Measurements from ENCODE around the gene TCP11.

TCP11 gene

DNA sequence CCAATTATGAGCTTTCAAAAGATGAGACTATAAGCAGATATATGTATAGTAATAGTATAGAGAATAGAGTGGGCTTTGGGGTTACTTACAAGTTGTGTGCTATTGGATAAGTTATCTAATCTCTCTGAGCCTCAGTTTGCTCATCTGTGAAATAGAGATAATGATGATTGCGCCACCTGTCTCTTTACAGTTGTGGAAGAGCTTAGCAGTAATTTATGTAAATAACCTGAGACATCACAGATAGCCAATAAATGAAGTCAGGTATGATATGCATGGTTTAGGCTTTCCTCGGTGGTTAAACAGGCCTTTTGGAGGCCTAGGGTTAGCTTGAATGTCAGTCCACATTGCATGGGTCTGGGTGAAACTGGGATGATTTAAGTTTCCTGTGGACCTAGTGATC, 42.8 kb upstream of the TCP11 start:
- TF ChIP-seq, protein P1, sequence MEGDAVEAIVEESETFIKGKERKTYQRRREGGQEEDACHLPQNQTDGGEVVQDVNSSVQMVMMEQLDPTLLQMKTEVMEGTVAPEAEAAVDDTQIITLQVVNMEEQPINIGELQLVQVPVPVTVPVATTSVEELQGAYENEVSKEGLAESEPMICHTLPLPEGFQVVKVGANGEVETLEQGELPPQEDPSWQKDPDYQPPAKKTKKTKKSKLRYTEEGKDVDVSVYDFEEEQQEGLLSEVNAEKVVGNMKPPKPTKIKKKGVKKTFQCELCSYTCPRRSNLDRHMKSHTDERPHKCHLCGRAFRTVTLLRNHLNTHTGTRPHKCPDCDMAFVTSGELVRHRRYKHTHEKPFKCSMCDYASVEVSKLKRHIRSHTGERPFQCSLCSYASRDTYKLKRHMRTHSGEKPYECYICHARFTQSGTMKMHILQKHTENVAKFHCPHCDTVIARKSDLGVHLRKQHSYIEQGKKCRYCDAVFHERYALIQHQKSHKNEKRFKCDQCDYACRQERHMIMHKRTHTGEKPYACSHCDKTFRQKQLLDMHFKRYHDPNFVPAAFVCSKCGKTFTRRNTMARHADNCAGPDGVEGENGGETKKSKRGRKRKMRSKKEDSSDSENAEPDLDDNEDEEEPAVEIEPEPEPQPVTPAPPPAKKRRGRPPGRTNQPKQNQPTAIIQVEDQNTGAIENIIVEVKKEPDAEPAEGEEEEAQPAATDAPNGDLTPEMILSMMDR (conservative IDR thresholded peaks at IDR 0.05): no peak
- no peak overlapping the region for H3K27ac ChIP-seq

DNA sequence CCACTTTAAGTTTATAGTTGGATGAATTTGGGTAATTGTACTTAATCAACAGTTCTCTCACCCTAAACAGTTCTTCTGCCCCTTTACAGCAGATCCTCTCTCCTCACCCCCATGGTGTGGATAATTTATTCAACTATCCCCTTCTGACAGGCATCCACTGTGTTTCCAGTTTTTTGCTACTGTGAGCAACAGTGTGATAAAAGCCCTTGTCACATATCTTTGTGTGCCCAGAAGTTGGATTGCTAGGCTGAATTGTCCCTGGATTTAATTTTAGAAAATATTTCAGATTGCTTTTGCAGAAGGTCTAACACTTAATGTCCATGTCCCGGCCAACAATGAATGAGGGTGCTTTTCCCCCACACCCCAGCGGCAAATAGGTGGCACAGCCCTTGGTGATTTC, 42.1 kb upstream of the TCP11 start:
- no peak overlapping the region for H3K27ac ChIP-seq
- TF ChIP-seq, protein P1 (conservative IDR thresholded peaks at IDR 0.05): no peak

DNA sequence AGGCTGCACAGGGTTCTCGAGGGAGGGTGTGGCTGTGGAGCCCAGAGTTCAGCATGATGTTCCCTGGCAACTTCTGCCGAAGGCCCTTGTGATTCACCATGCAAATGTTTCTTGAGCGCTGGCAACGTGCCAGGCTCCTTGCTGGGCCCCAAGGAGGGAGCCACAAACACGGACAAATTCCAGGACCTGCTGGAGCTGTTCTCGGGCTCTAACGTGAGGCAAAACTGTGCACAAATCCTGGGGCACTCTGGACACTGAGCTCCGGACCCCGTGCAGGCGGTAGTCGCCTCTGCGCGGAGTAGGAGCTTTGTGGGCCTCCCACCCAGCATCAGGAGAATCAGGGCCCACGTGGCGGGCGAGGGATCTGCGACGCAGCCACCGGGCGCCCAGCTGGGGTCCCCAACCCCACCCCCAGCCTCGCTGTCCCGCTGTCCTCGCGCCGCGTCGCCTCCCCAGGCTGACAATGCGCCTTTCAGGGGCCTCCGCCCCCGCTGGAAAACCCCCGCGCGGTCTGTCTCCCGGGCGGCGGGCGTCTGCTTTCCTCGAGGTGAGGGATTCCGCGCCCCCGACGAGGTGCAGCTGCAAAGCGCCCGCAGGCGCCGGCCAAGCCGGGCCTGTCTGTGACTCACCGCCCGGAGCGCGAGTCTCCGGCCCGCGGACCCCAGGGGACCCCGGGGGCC, 40.9 kb upstream of the TCP11 start:
- TF ChIP-seq, protein P1 (conservative IDR thresholded peaks at IDR 0.05): no peak
- no peak overlapping the region for H3K27ac ChIP-seq

DNA sequence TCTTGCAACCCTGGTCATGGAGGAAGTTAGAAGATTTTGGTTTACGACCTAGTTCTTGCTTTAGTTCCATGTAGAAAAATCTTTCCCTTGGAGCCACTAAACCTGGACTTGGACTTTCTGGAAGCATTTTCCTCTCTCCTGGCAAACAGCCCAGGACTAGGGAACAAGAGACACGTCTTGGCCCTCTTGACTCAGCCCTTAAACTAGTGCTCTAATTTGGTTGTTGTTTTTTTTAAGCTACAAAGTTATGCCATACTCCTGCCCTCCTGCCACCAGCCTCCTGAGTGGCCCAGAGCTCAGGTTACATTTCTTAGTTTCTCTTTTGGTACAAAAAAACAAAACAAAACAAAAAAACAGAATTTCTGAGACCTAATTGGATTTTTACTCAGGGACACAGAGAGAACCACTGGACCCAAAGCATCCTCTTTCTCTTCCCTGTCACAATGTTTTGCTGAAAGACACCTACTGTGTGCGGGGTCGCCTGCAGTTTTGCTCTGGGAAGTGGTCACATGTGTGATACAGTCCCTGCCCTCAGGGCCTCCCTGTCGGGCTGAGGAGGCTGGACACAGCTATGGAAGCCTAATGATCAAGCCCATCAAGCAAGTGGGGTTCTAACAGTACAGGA, 40.3 kb upstream of the TCP11 start:
- TF ChIP-seq, protein P1 (conservative IDR thresholded peaks at IDR 0.05): no peak
- H3K27ac ChIP-seq: no peak overlapping the region

DNA sequence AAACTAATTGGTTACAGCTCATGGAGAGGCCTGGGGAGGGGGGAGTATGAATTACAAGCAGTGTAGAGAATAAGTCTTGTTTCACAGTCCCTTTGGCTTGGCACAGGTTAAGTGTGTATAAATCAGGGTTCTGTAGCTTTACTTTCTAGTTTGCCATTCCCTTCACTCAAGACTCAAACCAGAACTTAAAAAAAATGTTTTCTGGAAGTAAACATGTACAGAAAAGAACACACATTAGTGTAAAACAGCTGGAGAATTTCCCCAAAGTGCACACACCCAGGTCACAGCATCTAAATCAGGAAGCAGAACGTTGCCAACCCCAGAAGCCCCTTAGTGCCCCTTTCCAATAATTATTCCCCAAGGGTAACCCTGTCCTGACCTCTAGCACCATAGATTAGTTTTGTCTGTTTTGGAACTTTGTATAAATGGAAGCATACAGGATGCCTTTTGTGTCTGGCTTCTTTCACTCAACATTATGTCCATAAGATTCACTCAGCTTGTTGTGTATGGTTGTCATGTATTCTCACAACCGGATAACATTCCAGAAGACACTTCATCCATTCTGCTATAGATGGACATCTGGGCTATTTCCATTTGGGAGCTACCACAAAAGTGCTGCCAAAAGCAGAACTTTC, 38.9 kb upstream of the TCP11 start:
- TF ChIP-seq, protein P1 (conservative IDR thresholded peaks at IDR 0.05): no peak
- no peak overlapping the region for H3K27ac ChIP-seq

DNA sequence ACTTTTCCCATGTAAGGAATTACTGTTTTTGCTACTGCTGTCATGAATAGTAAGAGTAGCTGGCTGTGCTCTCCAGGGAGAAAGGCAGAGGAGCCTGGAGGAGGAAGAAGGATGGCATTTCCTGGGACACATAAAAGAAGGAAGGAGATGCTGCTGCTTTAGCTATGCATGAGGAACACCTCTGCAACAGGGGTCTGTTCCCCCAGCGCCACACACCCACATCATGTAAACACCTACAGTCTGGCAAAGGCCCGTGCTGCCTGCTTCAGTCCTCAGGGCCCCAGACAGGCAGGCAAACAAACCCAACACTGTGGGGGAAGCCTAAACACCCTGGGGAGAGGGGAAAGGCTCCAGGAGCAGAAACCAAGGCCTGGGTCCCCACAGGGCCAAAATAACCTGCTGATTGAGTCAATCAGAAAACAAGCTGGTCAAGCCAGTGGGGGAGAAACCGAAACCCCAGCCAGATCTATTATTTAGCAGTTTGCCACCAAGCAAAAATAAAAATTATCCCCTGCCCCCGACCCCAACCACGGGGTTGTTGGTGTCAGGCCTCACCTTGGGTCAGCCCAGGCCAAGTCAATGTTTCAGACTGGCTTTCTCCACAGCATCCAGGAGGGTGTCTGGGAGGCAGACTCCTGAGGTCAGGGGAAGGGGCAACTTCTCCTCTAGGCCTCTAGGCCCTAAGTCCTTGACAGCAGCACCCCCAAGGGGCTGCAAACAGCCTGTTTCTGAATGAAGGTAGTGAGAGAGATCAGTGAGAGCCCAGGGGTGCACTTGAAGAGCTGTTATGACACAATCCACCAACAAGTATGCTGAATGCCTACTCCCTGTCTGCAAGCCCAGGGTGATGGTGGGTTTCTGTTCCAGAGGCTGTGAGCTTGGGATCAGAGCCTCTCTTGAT, 38.0 kb upstream of the TCP11 start:
- H3K27ac ChIP-seq: no peak overlapping the region
- TF ChIP-seq, protein P1 (conservative IDR thresholded peaks at IDR 0.05): no peak

DNA sequence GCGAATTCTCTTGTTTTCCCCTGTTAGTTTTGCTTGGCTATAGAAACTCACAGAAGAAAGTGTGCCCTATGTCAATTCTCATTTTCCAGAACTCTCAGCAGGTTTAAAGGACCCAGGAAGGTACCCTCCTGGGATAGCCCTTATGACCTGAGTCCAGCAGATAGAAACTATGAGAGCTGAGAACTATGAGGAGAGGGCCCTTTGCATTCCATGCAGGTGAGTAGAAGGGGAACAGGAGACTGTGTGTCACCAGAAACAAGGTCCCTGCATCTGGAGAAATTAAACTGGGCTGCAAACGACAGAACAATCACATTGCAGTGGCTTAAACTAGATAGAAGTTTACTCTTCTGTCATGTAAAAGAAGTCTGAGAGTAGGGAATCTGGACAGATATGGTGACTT, 36.9 kb upstream of the TCP11 start:
- TF ChIP-seq, protein P1 (conservative IDR thresholded peaks at IDR 0.05): no peak
- H3K27ac ChIP-seq: no peak overlapping the region

Measured in VCaP (cell line).